Liver (tissue), 3 donors: ENCODE results near the gene INSC.
"Not testable (repeated sequence)": the region's sequence is repeated elsewhere in the genome, so short reads cannot be mapped to it uniquely, and the experiment has no call there.

Experiments used
- CTCF ChIP-seq: fragments of 150-350 bp; IDR thresholded peaks from 2 replicates; pipeline ENCODE4 v1.5.1; 2017; ENCODE audit warnings: improper control_type of control experiment, low read depth, low read length; ENCODE audit not compliant: missing input control
- GABPA ChIP-seq, 2 donors: IDR thresholded peaks in 1 of 2; conservative IDR thresholded peaks in 1 of 2; 2 replicates each; pipeline ENCODE4 v1.6.1; 2016; ENCODE audit warnings: antibody characterized with exemption in 2 of 2, mild to moderate bottlenecking in 1 of 2, moderate library complexity in 1 of 2
- JUND ChIP-seq, 2 donors: IDR thresholded peaks; 2 replicates each; pipeline ENCODE4 v1.6.1; 2016; ENCODE audit warnings: antibody characterized with exemption in 2 of 2
- MAX ChIP-seq: IDR thresholded peaks from 2 replicates; pipeline ENCODE4 v1.6.1; 2016; ENCODE audit warnings: antibody characterized with exemption
- NR2F2 ChIP-seq: IDR thresholded peaks from 2 replicates; pipeline ENCODE4 v1.6.1; 2016; ENCODE audit warnings: antibody characterized with exemption
- REST ChIP-seq: IDR thresholded peaks from 2 replicates; pipeline ENCODE4 v1.6.1; 2016; ENCODE audit warnings: antibody characterized with exemption, mild to moderate bottlenecking
- YY1 ChIP-seq: IDR thresholded peaks from 2 replicates; pipeline ENCODE4 v1.6.1; 2016; ENCODE audit warnings: antibody characterized with exemption, mild to moderate bottlenecking
- donor health status: healthy.
- donor health status: healthy.

GRCh38 chr11:15069751-15070150 is 45.0 kb upstream of the INSC start:
- TF ChIP-seq MAX; CTCF; GABPA (IDR thresholded peaks at IDR 0.05 in 1 of 2, conservative IDR thresholded peaks at IDR 0.05 in 1 of 2); JUND (IDR thresholded peaks at IDR 0.05); REST; YY1; NR2F2: not testable (repeated sequence)
